Iris pigment epithelial cell (primary cell): ENCODE data around the gene PTF1A.

Experiments
- DNase-seq: peaks from one replicate; pipeline ENCODE4 v3.0.0-alpha.2; 2011; ENCODE audit warnings: low read depth

Gene PTF1A

DNA sequence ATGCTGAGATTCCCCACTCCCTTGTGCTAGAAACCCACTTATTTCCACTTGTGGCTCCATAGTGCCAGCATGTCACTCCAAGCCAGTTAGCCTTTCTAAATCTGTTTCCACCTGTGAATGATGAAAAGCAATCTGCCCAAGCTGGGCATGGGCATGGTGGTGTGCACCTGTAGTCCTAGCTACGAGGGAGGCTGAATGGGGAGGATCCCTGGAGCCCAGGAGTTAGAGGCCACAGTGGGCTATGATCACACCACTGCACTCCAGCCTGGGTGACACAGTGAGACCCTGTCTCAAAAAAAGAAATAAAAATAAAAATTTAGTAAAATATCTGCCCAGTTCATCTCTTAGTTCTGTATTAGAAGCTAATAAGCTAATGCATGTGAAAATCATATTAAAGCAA, 5.0 kb upstream of the PTF1A start:
- DNase-seq: no peak

DNA sequence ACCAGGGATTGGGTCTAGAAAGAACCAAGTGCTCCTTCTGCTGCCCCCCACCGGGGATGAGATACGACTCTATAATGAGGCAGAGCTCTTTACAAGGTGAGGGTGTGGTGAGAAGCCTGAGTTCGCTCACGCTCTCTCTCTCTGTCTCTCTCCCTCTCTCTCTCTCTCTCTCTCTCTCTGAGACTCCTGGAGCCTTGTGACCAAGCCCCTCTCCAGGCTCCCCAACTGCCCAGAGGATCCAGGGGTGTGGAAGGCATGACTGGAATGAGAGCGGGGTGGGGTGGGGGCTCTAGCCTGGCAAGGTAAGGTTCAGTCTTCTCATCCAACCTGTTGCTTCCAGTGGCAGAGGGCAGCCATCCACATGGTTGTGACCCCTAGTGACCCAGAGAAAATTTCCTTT, 3.1 kb upstream of the PTF1A start:
- no peak for DNase-seq

DNA sequence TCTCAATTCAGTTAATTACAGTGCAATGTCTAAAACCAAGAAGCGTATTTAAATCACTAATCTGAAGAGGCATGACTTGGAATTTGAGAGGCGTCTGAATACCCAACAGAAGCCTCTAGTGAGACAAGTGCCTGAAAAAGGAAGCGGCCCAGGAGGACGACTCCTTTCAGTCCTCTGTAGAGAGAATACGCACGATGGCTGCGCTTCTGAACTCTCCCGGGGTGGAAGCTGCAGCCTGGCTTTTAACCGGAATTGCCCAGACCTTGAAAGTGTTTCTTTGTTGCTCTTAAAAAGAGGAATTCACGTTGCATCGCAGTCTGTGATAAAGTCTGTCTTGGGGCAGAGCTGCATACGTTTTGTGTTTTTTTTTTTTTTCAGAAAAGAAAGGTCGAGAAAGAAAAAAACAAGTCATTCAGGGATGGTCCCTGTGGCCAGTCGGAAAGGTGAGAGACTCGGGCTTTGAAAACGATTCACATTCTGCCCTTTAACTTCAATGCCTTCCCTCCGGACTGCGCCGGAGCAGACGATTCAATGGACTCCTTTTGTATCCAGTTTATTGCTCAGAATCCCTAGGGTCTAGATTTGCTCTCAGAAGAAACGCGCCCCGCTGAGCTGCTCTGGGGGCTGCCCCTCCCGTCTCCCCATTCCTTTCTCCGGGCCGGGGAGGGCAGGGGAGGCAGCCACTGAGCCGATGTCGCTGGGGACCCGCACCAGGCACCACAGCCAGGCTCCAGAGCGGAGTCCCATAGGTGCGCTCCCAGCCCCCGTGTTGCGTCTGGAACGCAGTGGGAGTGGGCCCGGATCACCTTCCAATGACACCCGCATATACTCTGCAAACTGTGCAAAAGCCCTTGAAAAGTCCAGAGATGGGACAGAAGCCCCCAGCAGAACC, 994 bp upstream of the PTF1A start:
- no peak for DNase-seq

DNA sequence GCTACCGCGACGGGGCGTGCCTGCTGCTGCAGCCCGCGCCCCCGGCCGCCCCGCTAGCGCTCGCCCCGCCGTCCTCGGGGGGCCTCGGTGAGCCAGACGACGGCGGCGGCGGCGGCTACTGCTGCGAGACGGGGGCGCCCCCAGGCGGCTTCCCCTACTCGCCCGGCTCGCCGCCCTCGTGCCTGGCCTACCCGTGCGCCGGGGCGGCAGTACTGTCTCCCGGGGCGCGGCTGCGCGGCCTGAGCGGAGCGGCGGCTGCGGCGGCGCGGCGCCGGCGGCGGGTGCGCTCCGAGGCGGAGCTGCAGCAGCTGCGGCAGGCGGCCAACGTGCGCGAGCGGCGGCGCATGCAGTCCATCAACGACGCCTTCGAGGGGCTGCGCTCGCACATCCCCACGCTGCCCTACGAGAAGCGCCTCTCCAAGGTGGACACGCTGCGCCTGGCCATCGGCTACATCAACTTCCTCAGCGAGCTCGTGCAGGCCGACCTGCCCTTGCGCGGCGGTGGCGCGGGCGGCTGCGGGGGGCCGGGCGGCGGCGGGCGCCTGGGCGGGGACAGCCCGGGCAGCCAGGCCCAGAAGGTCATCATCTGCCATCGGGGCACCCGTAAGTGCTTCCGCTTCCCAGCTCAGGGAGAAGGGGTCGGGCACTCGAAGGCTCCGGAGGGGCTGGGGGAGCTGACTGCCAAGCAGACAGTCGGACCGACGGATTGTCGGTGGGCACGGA, 761 bp downstream of the PTF1A start:
- DNase-seq: no peak

DNA sequence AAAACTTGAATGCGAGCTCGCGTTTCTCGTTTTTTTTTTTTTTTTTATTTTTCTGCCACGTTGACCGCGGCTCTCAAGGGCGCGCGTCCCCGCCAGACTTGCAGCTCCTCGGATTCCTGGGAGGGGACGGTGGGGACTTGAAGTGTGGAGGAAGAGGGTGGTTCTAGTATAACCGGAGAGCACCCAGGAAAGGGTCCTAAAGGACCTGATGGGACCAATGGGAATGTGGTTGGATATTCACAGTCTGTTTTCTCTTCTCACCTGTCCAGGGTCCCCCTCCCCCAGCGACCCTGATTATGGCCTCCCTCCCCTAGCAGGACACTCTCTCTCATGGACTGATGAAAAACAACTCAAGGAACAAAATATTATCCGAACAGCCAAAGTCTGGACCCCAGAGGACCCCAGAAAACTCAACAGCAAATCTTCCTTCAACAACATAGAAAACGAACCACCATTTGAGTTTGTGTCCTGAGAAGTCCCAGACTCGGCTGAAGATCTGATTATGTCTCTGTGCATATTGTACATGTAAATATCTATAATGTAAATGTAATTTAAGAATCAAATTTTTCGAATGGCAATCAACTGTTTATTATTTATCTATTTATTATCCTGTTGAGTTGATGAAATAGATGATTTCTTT, 1.4 kb downstream of the PTF1A start:
- DNase-seq: no peak

DNA sequence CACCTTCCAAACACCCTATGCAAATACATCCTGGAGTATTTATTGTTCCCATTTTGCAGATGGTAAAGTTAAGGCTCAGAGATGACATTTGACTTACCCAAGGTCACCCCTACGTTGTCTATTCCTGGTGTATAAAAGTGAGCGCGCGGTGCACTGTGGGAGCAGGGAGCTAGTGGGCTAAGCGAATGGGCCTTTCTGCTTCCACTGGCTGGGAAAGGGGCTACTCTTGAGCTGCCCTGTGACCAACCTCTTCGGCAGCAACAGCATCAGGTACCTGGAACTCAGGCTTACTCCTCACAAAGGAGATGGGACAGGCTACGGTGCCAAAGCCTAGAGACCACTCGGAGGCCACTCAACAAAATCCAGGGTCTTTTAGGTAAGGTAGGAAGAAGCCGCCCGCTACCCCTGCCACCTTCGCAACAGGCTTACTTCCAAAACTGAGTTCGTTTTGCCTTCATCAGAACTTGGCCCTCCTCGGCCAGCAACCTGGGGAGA, 2.4 kb downstream of the PTF1A start:
- DNase-seq: no peak

DNA sequence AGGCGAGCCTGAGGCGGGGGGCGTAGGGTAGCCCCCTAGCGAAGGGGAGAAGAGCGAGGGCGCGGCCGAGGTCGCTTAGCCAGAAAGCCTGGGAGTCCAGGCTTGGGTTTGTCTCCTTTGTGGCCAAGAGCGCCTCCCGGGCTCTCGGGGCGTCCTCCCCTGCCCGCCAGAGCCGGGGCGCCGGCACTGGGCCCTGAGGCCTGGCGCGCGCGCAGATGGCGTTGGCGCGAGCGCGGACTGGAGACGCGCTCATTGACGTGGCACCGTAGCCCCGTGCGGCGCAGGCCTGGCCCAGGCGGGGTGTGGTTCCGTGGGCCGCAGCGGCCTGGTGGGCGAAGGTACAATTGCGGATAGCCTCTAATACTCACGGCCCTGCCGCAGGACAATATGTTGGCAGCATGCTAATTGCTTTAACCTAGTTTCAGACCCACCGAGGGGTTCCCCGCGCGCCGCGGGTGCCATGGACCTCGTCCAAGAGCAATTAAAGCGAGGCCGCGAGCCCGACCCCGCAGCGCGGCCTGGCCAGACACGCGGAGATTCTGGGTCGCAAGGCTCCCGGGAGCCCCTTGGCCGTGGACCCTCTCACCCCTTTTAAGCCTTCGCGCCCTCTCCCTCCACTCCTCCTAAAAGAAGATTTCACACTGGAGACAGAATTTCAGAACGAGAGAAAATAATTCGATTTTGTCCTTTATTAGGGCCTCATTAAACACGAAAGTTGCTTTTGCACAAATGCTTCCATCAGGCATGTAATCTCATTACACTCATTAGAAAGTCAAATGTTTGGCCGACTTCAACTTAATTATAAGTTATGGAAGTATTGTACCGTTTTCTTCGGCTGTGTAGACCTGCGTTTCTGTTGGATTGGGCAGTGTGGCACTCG, 3.1 kb downstream of the PTF1A start:
- DNase-seq: no peak

DNA sequence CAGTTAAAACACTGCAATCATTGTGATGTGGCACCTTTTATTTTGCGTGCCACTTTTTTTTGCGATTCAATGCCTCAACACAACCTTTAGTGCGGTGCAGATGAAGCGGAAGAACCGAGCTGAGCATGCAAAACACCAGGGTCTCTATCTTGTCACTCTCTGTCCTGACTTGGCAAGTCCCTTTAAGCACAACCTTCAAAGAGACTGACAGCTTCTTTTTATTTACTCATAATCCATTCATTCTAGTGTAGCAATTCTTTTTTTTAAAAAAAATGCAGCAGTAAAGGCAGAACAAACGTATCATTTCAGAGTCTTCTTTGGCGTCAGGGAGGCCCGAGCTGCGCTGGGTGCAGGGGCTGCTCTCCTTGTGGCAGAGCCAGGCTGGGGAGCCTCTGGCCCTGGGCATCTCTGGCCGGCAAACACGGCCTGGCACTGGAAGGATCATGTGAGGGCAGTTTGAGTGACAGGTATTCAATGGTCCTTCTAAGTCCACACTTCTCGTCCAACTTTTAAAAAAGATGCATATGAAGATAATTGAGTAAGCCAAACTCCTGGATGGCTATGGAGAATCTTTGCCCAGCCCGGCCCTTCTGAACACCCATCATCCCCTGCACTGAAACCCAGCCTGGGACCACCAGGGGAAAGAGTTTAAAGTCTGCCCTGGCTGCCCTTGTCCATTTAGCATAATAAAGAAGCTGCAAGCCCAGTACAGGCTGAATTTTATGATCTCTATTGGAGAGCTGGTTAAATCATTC, 3.9 kb downstream of the PTF1A start:
- no peak for DNase-seq

DNA sequence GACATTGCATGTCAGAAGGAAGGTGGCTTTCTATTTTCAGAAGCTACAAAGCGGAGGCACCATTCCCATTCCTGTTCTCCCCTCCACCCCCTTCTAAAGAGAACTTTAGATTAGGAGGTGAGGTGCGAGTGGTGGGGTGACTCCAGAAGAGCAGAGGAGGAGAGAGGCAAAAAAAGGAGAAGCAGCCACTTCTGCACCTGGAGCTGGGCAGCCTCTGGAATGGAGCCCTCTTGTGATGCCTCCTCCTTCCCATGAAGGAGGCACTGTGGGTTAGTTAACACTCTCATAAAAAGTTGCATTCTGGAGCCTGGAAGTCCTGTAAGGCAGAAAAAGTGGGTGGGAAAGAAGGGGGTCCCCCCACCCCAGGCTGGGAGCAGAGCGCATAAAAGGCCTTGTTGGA, 4.8 kb downstream of the PTF1A start:
- DNase-seq: no peak

DNA sequence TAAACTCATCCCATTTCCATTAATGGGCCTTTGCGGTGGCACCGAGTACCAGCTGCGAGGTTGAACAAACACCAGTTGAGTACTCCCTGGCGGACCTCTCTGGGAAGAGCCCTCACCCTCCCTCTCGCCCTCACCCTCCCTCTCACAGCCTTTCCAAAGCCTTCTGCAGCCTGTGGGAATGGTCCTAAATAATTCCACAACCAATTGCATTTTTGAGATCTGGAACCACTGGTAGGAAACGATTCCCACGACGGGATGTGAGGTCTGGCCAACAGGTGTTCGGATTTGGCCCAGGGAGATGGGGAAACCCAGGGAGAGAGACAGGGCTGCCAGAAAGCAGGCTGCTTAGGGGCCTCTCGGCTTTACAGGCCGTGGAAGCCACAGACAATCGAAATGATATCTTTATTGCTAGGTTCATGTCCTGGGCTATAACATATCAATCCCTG, 5.3 kb downstream of the PTF1A start:
- no peak for DNase-seq

DNA sequence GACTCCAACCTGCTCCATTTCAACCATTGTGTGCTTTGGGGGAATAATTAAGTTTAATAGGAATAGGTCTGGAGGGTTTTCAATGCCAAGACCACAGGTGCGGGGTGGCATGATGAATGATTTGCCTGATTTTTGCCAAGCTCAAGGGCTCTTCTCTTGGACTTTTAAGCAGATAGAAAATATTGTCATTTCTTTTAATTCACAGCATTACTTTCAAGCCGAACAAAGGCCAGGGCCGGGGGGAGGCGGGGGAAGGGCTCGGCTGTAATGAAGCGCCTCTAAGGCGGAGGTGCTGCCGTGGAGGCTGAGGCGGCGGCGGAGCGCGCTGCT, 6.5 kb downstream of the PTF1A start:
- DNase-seq: no peak

DNA sequence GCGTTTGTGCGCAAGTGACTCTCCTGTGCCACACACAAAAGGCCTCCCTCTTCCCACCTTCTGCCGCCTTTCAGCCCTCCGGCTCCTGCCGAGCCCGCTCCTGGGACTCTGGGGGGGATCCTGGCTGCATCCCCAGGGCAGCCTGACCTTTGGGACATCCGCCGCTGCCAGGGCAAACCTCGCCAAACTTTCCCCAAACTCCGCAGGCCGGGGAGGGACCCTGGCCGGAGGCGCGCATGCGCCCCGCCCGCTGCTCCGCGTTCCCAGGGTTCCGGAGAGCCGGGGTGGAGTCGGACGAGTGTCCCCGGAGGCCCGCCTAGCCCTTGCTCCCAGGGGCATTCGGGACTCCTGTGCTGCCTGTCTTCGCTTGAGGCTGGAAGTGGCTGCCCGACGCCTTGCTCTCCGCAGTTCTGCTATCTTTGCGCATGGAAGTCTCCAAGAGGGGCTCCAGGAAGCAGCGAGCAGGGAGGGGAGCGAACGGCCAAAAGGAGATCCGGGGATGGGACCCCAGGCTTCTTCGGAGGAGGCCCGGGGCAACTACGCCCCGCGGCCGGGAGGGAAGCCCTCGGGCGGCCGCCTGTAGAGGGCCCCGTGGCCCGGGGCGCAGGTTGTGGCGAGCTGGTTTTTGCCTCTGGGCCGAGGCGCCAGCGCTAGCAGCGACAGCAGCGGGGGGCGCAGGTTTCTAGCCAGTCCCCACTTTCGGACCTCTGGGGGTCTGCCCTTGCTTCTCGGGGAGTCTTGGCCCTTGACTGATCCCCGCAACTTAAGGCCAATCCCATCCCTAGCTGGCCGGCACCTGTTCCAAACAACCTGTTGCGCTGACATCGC, 7.0 kb downstream of the PTF1A start:
- DNase-seq: peak; percentile 8

DNA sequence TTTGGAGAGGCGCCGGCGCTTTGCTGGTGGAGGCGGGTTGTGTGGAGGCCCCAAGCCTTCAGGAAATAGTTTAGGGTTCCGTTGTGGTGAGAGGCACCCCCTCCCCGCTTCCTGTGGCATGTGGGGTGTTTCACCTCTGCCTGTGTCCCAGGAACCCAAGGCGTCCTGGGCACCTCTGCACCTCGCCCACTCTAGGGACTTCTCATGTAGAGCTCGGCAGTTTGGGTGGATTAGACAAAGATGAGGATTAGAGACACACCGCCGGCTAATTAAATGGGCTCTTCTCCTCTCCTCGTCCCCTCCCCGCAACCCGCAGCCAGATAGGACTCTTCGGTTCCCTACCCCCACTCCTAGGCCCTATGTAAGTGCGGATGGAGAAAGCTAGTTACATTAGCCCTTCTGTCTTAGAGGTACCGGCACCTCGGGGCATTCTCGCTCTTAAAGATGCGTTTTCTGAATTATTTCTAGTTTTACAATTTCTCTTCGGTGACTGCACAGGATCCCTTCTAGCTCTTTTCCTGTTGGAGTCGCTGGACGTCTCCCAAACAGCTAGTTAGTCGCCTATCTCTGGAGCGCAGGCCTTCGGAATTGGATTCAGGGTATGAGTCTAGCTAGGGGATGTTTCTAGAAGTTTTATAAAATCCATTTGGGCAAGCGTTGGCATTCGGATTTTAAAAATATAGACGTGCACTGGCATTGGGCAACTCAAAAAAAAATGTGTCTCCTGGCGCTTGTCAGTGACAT, 7.8 kb downstream of the PTF1A start:
- DNase-seq: no peak

DNA sequence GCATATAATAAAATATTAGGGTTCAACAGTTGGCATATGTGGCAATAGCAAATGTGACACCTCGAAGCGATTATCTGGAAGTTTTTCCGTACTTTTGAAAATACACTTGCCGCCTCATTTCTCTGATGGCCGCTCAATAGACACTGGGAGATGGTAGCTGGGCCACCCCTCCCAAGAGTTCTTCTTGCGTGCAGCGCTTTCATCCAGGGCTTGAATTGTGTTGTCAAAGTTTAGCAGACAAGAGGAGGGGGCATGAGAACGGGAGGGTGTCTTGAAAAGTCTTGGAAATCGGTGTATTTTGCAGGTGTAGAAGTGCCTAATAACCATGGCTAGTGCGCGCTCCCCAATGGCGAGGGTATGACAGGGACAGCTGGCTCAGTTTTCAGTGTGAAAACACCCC, 8.5 kb downstream of the PTF1A start:
- no peak for DNase-seq

DNA sequence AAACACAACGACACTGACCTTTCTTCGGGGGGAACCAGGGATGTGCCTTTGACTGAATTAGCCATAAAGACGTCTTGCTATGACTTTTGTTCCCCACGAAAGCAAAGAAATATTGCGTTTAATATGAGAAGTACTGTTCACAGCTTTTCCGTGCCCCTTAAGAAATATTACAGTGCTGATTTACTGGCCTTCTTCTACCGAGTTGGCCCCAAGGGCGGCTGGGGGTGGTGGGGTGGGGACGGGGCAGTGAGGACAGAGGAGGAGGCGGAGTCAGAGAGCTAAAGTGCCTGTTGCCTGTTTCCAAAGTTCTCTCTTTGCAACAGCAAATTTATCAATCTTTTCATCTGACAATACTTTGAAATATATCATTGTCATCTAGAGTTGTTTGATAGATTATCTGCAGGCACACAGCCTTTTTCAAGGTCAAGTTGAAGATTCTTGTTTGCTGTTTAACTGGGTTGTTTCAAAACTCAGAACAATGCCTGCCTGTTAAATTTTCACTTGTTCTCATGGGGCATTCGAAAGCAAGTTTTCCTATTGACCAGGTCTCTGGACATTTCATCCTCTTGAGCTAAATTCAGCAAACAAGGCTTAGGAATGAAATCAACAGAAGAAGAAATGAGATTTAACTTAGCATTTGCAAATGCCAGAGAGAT, 9.0 kb downstream of the PTF1A start:
- DNase-seq: no peak

DNA sequence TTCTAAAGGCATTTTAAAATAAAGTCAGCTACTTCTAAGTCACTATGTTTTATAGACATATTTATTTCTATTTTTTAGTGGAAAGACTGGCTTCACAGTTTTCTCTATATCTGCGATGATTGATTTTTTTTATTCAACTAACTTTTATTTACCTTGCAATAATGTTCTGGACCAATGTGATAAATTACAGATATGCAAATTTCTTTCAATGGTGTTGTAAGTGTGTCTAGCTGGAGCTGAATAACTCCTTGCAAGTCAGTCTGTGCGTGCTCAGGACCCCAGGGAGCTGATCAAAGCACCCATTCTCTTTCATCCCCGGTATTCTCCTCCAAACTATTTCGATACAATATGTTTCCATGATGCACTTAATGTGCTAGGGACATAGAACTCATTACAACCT, 9.7 kb downstream of the PTF1A start:
- DNase-seq: no peak

DNA sequence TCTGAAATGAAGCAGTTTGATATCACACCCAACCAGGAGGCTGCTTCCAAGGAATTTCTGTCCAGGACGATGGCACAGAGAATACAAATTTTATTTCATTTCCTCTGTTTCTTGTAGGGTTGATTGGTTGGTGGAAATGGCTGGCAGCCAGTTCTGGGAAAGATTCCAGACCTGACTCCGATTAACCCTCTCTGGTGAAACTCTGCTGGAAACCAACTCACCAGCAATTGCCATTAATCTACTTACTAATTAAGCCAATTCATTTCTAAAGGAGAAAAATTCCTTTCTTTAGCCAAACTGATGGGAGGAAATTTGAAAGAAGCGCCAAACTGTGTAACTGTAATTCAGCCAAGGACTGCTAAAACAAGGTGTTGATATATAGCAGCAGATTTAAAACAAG, 10.7 kb downstream of the PTF1A start:
- DNase-seq: no peak

DNA sequence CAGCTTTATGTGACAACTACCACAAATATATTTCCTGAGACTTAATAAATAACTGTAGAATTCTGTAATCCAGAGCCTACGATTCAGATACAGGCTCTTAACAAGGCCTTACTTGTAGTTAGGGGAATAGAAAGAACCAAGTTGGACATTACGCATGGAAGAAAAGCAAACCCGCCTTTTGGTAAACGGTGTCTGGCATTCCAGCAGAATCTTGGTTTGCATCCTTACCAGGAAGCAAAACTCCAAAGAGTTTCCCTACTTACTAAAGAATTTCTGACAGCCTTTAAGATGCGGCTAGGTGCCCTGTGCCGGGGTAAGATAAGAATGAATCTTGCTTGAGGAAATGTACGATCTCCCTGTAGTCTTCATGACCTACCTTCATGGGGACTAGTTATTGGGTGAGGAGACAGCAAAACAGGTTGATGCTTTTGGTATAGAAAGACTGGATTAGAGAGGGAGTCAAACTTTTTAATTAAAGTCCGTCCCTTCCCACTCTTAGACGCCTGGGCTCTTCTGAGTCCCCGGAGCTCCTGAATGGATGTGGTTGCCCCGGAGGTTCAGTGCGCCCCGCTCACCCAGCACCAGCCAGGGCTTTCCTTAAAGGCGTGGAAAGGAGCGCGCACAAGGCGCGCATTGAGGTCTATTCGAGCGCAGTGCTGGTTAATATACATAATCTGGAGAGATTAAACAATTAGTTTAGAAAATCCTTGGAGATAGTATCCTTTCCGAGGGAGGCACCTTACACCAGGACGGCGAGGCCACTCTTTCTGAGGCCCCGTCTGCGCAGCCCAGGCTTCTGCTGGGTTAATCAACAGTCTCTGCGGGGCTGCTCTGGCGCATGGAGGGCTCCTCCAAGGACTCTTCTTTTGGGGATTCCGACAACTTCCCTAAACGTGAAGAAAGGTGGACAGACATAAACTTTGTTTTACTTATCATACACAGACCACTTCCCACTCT, 11.5 kb downstream of the PTF1A start:
- DNase-seq: no peak
